ENCODE data around the gene ZBTB34.
"Not testable (repeated sequence)": the region's sequence is repeated elsewhere in the genome, so short reads cannot be mapped to it uniquely, and the experiment has no call there.

ZBTB34 gene, protein sequence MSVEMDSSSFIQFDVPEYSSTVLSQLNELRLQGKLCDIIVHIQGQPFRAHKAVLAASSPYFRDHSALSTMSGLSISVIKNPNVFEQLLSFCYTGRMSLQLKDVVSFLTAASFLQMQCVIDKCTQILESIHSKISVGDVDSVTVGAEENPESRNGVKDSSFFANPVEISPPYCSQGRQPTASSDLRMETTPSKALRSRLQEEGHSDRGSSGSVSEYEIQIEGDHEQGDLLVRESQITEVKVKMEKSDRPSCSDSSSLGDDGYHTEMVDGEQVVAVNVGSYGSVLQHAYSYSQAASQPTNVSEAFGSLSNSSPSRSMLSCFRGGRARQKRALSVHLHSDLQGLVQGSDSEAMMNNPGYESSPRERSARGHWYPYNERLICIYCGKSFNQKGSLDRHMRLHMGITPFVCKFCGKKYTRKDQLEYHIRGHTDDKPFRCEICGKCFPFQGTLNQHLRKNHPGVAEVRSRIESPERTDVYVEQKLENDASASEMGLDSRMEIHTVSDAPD

DNA sequence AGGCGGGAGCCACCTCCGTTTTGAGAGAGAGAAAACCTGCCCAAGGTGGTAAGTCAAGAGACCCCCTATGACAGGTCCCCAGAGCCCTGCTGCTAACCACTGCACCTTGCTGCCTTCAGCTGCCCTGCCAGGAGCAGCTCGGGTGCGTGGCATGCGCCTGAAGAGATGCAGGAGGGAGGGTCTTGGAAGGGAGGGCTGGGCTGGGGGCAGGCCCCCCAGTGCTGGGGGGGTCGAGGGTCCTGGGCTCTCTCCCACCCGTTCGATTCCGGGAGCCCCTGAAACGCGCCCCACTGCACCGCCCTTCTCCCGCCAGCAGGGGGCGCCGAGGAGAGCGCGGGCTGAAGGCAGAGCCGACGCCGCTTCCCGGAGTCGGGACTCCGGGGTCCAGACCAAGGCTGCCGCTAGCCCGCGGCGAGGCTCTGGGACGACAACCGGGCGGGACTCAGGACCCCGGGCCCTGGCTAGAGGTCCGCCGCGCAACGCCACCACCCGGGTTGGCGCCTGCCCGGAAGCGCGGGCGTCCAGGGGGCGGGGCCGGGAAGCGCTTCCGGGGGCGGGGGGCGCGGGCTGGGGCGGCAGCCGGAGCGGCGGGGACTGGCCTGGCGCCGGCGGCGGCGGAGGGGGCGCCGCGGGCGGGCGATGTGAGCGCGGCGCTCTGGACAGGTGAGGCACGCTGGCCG lies at the start of gene ZBTB34:
Gene ZBTB34 (plus strand): TSS at position 563 of the 680 bp plus-strand sequence. CDS start 18,761 bp downstream, outside the sequence.
- Histone ChIP-seq H3K9me3 (ENCODE audit: low read length) (no peaks in the 10 kb centered on the region), H3K36me3 (ENCODE audit: insufficient read depth, low read length) (peaks cover 11% of the 10 kb centered on the region), H3K4me1 (ENCODE audit: insufficient read depth, low read length) (peaks cover 21% of the 10 kb centered on the region), H2AFZ (ENCODE audit: low read depth, low read length) (peak within 1 kb of the TSS; percentile 82), H3K27me3 (ENCODE audit: insufficient read depth, low read length) (peaks cover 5% of the 10 kb centered on the region), H3K4me3 (ENCODE audit: low read length) (peak within 1 kb of the TSS; percentile 75)

DNA sequence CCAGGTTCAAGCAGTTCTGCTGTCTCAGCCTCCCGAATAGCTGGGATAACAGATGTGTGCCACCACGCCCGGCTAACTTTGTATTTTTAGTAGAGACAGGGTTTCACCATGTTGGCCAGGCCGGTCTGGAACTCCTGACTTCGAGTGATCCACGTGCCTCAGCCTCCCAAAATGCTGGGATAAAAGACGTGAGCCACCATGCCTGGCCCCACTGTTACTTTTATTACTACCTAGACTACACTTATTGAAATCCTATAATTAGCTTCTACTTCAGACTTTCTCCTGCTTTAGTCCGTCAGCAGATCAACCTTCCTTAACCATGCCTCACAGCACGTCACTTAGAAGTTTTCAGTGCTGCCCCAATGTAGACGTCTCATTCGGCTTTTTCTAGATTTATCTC lies 47.4 kb upstream of the ZBTB34 start:
- Histone ChIP-seq H3K27me3 (ENCODE audit: insufficient read depth, low read length) (no peaks in the 10 kb centered on the region), H2AFZ (ENCODE audit: low read depth, low read length) (no peak overlapping the region), H3K4me1 (ENCODE audit: insufficient read depth, low read length) (no peaks in the 10 kb centered on the region), H3K36me3 (ENCODE audit: insufficient read depth, low read length) (peaks cover 49% of the 10 kb centered on the region), H3K9me3 (ENCODE audit: low read length) (peaks cover 12% of the 10 kb centered on the region), H3K4me3 (ENCODE audit: low read length) (no peak overlapping the region)

DNA sequence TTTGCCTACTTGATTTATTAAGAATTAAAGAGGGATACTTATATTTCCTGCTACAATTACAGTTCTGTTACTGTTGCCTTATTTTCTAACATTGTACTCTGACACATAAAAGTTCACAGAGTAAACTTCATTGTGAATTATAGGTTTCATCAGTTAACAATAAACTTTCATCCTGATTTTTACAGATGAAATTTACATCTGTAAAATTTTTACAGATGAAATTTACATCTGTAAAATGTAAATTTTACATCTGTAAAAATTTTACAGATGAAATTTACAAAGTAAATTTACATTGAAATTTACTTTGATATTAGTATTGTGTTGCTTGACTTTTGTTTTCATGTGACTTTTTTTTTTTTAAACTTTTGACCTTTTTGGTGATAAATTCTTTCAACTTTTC lies 46.3 kb upstream of the ZBTB34 start:
- no peak overlapping the region for H2AFZ ChIP-seq (ENCODE audit: low read depth, low read length)
- peaks cover 46% of the 10 kb centered on the region for H3K36me3 ChIP-seq (ENCODE audit: insufficient read depth, low read length)
- peaks cover 19% of the 10 kb centered on the region for H3K9me3 ChIP-seq (ENCODE audit: low read length)
- H3K27me3 ChIP-seq (ENCODE audit: insufficient read depth, low read length), result no peaks in the 10 kb centered on the region
- no peaks in the 10 kb centered on the region for H3K4me1 ChIP-seq (ENCODE audit: insufficient read depth, low read length)
- H3K4me3 ChIP-seq (ENCODE audit: low read length), result no peak overlapping the region

DNA sequence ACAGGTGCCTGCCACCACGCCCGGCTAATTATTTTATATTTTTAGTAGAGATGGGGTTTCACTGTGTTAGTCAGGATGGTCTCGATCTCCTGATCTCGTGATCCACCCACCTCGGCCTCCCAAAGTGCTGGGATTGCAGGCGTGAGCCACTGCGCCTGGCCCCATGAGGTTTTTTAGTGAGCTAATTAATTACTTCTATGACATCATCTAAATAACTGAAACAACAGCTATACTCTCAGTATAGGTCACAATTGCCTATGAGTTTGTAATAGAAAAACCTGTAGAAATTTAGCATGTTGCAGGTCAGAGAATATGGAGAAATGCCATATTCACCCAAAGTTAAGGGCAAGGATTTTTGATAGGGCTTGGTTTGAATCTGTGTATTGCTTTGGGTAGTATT lies 42.8 kb upstream of the ZBTB34 start:
- H3K4me1 ChIP-seq (ENCODE audit: insufficient read depth, low read length); H3K4me3 ChIP-seq (ENCODE audit: low read length); H3K27me3 ChIP-seq (ENCODE audit: insufficient read depth, low read length); H2AFZ ChIP-seq (ENCODE audit: low read depth, low read length): not testable (repeated sequence)
- Histone ChIP-seq H3K9me3 (ENCODE audit: low read length) (peaks cover 31% of the 10 kb centered on the region), H3K36me3 (ENCODE audit: insufficient read depth, low read length) (peaks cover 35% of the 10 kb centered on the region)

DNA sequence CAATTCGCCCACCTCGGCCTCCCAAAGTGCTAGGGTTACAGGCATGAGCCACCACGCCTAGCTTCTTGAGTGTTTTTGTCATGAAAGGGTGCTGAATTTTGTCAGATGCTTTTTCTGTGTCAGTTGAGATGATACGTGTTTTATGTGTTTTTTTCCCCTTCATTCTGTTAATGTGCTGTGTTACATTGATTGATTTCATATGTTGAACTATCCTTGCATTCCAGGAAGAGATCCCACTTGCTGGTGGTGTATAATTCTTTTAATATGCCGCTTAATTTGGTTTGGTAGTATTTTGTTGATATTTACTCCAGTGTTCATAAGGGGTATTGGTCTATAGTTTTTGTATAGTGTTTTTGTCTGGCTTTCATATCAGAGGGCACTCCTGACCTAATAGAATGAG lies 42.0 kb upstream of the ZBTB34 start:
- Histone ChIP-seq H3K4me1 (ENCODE audit: insufficient read depth, low read length) (no peaks in the 10 kb centered on the region), H3K27me3 (ENCODE audit: insufficient read depth, low read length) (no peaks in the 10 kb centered on the region), H3K4me3 (ENCODE audit: low read length) (no peak overlapping the region), H3K9me3 (ENCODE audit: low read length) (peaks cover 31% of the 10 kb centered on the region), H3K36me3 (ENCODE audit: insufficient read depth, low read length) (peaks cover 30% of the 10 kb centered on the region), H2AFZ (ENCODE audit: low read depth, low read length) (no peak overlapping the region)

DNA sequence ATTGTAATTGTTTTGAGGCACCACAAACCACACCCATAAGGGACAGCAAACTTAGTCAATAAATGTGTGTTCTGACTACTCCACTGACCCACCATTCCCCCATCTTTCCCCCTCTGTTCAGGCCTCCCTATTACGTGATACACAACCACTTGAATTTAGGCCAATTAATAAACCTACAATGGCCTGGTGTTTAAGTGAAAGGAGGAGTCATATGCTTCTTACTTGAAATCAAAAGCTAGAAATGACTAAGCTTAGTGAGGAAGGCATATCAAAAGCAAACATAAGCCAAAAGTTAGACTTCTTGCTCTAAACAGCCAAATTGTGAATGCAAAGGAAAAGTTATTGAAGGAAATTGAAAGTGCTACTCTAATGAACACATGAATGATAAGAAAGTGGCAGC lies 41.0 kb upstream of the ZBTB34 start:
- Histone ChIP-seq H3K36me3 (ENCODE audit: insufficient read depth, low read length) (peaks cover 24% of the 10 kb centered on the region), H2AFZ (ENCODE audit: low read depth, low read length) (no peak overlapping the region), H3K9me3 (ENCODE audit: low read length) (peaks cover 31% of the 10 kb centered on the region), H3K27me3 (ENCODE audit: insufficient read depth, low read length) (no peaks in the 10 kb centered on the region), H3K4me3 (ENCODE audit: low read length) (no peak overlapping the region), H3K4me1 (ENCODE audit: insufficient read depth, low read length) (no peaks in the 10 kb centered on the region)

DNA sequence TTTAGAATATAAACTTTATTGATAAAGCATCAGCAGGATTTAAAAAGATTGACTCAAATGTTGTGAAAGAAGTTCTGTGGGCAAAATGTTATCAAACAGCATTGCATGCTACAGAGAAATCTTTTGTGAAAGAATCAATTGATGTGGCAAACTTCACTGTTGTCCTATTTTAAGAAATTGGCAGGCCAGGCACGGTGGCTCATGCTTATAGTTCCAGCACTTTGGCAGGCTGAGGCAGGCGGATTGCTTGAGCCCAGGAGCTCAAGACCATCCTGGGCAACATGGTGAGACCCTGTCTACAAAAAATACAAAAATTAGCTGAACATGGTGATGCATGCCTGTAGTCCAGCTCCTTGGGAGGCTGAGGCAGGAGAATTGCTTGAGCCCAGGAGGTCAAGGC lies 38.2 kb upstream of the ZBTB34 start:
- Histone ChIP-seq H3K36me3 (ENCODE audit: insufficient read depth, low read length) (peaks cover 19% of the 10 kb centered on the region), H3K4me3 (ENCODE audit: low read length) (no peak overlapping the region), H2AFZ (ENCODE audit: low read depth, low read length) (no peak overlapping the region), H3K27me3 (ENCODE audit: insufficient read depth, low read length) (no peaks in the 10 kb centered on the region), H3K4me1 (ENCODE audit: insufficient read depth, low read length) (no peaks in the 10 kb centered on the region), H3K9me3 (ENCODE audit: low read length) (peaks cover 22% of the 10 kb centered on the region)

DNA sequence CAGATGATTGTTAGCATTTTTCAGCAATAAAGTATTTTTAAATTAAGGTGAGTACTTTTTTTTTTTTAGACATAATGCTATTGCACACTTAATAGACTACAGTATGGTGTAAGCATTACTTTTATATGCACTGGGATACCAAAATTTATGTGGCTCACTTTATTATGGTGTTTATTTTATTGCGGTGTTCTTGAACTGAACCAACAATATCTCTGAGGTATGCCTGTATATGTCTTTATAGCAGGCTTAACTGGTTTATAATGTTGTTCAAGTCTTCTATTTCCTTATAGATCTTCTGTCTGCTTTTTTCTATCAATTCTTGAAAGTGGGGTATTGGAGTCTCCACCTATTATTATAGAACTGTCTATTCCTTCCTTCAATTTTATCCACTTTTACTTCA lies 37.6 kb upstream of the ZBTB34 start:
- Histone ChIP-seq H3K9me3 (ENCODE audit: low read length) (peaks cover 23% of the 10 kb centered on the region), H3K36me3 (ENCODE audit: insufficient read depth, low read length) (peaks cover 20% of the 10 kb centered on the region), H3K4me1 (ENCODE audit: insufficient read depth, low read length) (no peaks in the 10 kb centered on the region), H3K27me3 (ENCODE audit: insufficient read depth, low read length) (no peaks in the 10 kb centered on the region), H2AFZ (ENCODE audit: low read depth, low read length) (no peak overlapping the region), H3K4me3 (ENCODE audit: low read length) (no peak overlapping the region)

DNA sequence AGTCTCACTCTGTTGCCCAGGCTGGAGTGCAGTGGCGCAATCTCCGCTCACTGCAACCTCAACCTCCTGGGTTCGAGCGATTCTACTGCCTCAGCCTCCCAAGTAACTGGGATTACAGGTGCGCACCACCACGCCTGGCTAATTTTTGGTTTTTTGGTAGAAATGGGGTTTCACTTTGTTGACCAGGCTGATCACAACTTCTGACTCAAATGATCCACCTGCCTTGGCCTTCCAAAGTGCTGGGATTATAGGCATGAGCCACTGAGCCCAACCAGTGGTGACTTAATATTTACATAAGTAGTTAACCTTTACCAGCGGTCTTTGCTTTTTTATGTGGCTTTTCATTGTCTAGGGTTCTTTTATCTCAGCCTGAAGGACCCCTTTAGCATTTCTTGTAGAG lies 36.4 kb upstream of the ZBTB34 start:
- H2AFZ ChIP-seq (ENCODE audit: low read depth, low read length); H3K4me1 ChIP-seq (ENCODE audit: insufficient read depth, low read length); H3K27me3 ChIP-seq (ENCODE audit: insufficient read depth, low read length); H3K4me3 ChIP-seq (ENCODE audit: low read length): not testable (repeated sequence)
- peaks cover 16% of the 10 kb centered on the region for H3K9me3 ChIP-seq (ENCODE audit: low read length)
- H3K36me3 ChIP-seq (ENCODE audit: insufficient read depth, low read length), result peaks cover 18% of the 10 kb centered on the region

DNA sequence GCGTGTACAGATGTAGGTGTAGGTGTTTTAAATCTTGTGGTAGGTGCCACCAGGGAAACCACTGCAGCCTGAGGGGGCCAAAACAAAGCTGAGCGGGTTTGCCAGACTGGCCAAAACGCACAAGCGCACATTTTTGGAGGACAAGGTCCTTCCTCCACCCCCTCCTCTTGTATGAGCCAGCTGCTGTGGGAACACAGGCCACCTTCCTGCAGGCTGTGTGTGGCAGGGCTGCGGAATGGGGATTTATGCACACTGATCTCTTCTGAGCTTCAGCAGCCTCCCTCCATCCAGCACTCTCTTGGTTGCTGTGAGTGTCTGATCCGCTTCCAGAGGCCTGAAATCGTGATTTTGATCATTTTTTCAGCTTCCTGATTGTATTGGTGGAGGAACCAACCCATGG lies 33.2 kb upstream of the ZBTB34 start:
- Histone ChIP-seq H3K36me3 (ENCODE audit: insufficient read depth, low read length) (peaks cover 20% of the 10 kb centered on the region), H3K27me3 (ENCODE audit: insufficient read depth, low read length) (no peaks in the 10 kb centered on the region), H2AFZ (ENCODE audit: low read depth, low read length) (no peak overlapping the region), H3K9me3 (ENCODE audit: low read length) (peaks cover 1% of the 10 kb centered on the region), H3K4me1 (ENCODE audit: insufficient read depth, low read length) (no peaks in the 10 kb centered on the region), H3K4me3 (ENCODE audit: low read length) (no peak overlapping the region)

DNA sequence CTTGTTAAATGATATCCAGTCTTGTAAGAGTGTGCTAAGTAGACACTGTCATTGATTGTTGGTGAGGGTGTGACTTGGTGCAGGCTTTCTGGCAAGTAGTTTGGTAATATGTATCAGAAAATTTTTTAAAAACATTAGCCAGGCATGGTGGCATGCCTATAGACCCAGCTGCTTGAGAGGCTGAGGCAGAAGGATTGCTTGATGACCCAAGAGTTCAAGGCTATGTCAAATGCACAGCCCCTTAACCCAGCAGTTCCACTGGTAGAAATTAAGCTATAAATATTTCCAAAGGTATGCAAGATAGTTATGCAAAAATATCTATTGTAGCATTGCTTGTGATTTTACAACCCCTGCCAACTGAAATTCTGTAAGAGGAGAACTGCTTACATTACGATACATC lies 31.4 kb upstream of the ZBTB34 start:
- no peaks in the 10 kb centered on the region for H3K4me1 ChIP-seq (ENCODE audit: insufficient read depth, low read length)
- no peaks in the 10 kb centered on the region for H3K27me3 ChIP-seq (ENCODE audit: insufficient read depth, low read length)
- H2AFZ ChIP-seq (ENCODE audit: low read depth, low read length), result no peak overlapping the region
- H3K9me3 ChIP-seq (ENCODE audit: low read length), result peaks cover 6% of the 10 kb centered on the region
- H3K4me3 ChIP-seq (ENCODE audit: low read length), result no peak overlapping the region
- H3K36me3 ChIP-seq (ENCODE audit: insufficient read depth, low read length), result peaks cover 32% of the 10 kb centered on the region

DNA sequence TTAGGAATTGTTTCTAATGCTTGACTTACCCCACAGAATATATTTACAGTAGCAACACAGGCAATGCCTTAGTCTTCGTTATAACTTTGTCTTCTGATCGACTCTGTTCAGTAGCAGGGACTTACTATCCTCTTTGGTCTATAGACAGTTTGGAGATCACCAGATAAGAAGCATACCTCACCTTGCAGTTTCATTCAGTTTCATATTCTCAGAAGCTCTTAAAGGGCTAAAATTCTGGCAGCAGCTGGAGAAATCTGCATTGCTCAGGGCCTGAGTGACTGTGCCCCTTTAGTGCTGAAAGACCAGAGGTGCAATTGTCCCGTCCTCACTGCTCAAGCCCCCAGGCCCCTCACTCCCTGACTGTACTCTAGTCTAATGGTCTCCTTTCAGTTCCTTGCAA lies 29.6 kb upstream of the ZBTB34 start:
- Histone ChIP-seq H3K36me3 (ENCODE audit: insufficient read depth, low read length) (peaks cover 47% of the 10 kb centered on the region), H3K9me3 (ENCODE audit: low read length) (peaks cover 6% of the 10 kb centered on the region), H3K4me1 (ENCODE audit: insufficient read depth, low read length) (no peaks in the 10 kb centered on the region), H2AFZ (ENCODE audit: low read depth, low read length) (no peak overlapping the region), H3K27me3 (ENCODE audit: insufficient read depth, low read length) (no peaks in the 10 kb centered on the region), H3K4me3 (ENCODE audit: low read length) (no peak overlapping the region)

DNA sequence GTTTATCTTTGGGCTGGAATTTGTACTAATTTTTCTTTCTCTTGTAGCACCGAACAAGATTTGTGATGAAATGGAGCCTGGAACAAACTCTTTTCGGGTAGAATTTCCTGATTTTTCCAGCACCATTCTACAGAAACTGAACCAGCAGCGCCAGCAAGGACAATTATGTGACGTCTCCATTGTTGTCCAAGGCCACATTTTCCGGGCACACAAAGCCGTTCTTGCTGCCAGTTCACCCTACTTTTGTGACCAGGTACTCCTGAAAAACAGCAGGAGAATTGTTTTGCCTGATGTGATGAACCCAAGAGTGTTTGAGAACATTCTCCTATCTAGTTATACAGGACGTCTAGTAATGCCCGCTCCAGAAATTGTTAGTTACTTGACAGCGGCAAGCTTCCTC lies 28.0 kb upstream of the ZBTB34 start:
- Histone ChIP-seq H2AFZ (ENCODE audit: low read depth, low read length) (no peak overlapping the region), H3K9me3 (ENCODE audit: low read length) (peaks cover 4% of the 10 kb centered on the region), H3K4me3 (ENCODE audit: low read length) (no peak overlapping the region), H3K4me1 (ENCODE audit: insufficient read depth, low read length) (no peaks in the 10 kb centered on the region), H3K36me3 (ENCODE audit: insufficient read depth, low read length) (peaks cover 51% of the 10 kb centered on the region), H3K27me3 (ENCODE audit: insufficient read depth, low read length) (no peaks in the 10 kb centered on the region)

Data from neuron (in vitro differentiated cells).